ENCODE data around the gene GPR107. TPM values are rescaled to one million over a fixed set of nuclear protein-coding genes. Genes with fewer than 3 reads are reported as not detected.

Gene GPR107
- polyA plus RNA-seq, 3 donors, result 6.0 to 22.6 (median 6.0) TPM

DNA sequence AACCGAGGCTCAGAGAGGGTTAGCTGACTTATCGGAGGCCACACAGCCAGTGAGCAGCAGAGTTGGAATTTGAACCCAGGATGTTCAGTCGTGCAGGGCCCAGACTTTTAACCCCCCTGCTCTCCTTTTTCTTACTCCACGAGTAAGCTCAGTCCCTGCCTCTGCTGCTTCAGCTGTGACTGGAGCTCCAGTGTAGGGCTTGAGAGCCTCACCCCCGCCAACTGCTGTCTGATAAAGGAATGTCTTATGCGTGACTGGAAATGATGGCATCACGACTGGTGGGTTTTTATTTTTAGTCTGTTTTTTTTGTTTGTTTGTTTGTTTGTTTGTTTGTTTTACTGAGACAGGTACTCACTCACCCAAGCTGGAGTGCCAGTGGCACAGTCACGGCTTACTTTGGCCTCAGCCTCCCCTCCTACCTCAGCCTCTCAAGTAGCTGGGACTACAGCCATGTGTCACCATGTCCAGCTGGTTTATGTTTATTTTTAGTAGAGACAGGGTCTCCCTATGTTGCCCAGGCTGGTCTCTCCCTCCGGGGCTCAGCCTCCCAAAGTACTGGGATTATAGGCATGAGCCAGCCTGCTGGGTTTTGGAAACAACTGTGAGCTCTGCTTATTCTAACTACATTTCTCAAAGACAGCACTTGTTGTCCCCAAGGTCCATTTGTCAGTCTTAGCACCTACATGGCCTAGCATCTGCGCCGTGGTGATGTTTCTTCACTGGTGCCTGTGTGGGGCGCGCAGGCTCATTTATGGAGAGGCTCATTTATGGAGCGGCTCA, 66.0 kb downstream of the GPR107 start:
- H3K27me3 Mint-ChIP-seq (ENCODE audit: low read depth in 3 of 3), result peaks cover 0 to 4% (median 2%) of the 10 kb centered on the region in 3 donors
- intact Hi-C loops (cut with micrococcal nuclease), result no loop called here

GRCh38 chr9:130120299-130120587, 66.5 kb downstream of the GPR107 start:
- Mint-ChIP-seq H3K36me3 (peaks cover 74 to 94% of the 10 kb centered on the region in 2 donors), H3K4me3 (no peak overlapping the region), H3K9me3 (no peaks in the 10 kb centered on the region), H3K27me3 (ENCODE audit: low read depth in 3 of 3) (peaks cover 0 to 4% (median 2%) of the 10 kb centered on the region in 3 donors), H3K27ac (peak overlapping the region in 3 of 7 donors; percentile 11 to 63 (median 59)), H3K4me1 (no peaks in the 10 kb centered on the region)
- H3K4me2 ChIP-seq (replicated peaks; ENCODE audit: extremely low read depth, low read length, poor library complexity, severe bottlenecking), result no peak overlapping the region
- no peak overlapping the region for H3K4me3 ChIP-seq (replicated peaks in 1 of 3; ENCODE audit: low read depth in 2 of 3, low read length in 3 of 3)
- H3K27me3 ChIP-seq (ENCODE audit: control insufficient read depth in 2 of 2, insufficient read depth in 2 of 2, low read length in 2 of 2), result no peaks in the 10 kb centered on the region
- intact Hi-C loops (cut with micrococcal nuclease), result no loop called here
- H3K4me1 ChIP-seq (ENCODE audit: control insufficient read depth in 1 of 2, insufficient read depth in 2 of 2, low read length in 2 of 2), result no peaks in the 10 kb centered on the region
- H3K9me3 ChIP-seq (replicated peaks in 1 of 2; ENCODE audit: control insufficient read depth in 1 of 2, insufficient read depth in 1 of 2, low read length in 2 of 2), result no peaks in the 10 kb centered on the region
- H3K9ac ChIP-seq (ENCODE audit: insufficient read depth, low read length, poor library complexity, severe bottlenecking), result no peak overlapping the region
- no peak overlapping the region for H2AFZ ChIP-seq (ENCODE audit: insufficient read depth, low read depth, low read length, poor library complexity, severe bottlenecking)
- 96% methylated on average over 4 of the region's 6 CpGs for WGBS (ENCODE audit: insufficient coverage)
- peaks cover 57 to 96% of the 10 kb centered on the region in 2 donors for H3K36me3 ChIP-seq (replicated peaks in 1 of 2; ENCODE audit: control insufficient read depth in 1 of 2, insufficient read depth in 2 of 2, low read length in 2 of 2)
- H3K79me2 ChIP-seq (ENCODE audit: insufficient read depth, low read length), result no peaks in the 10 kb centered on the region
- H4K20me1 ChIP-seq (ENCODE audit: insufficient read depth, low read length), result peaks cover 11% of the 10 kb centered on the region
- no peak overlapping the region for H3K27ac ChIP-seq (ENCODE audit: low read depth in 1 of 2, low read length in 2 of 2)
- no peak for DNase-seq
- no peak for TF ChIP-seq CTCF (IDR thresholded peaks at IDR 0.05)

More for the DNA sequence above, 66.0 kb downstream of the GPR107 start:
- Mint-ChIP-seq H3K4me1 (no peaks in the 10 kb centered on the region), H3K4me3 (no peak overlapping the region), H3K36me3 (peaks cover 73 to 93% of the 10 kb centered on the region in 2 donors), H3K27ac (peak overlapping the region in 2 of 7 donors; percentile 11 to 63), H3K9me3 (no peaks in the 10 kb centered on the region)
- Histone ChIP-seq H3K4me2 (replicated peaks; ENCODE audit: extremely low read depth, low read length, poor library complexity, severe bottlenecking) (no peak overlapping the region), H3K9me3 (replicated peaks in 1 of 2; ENCODE audit: control insufficient read depth in 1 of 2, insufficient read depth in 1 of 2, low read length in 2 of 2) (no peaks in the 10 kb centered on the region), H3K4me1 (ENCODE audit: control insufficient read depth in 1 of 2, insufficient read depth in 2 of 2, low read length in 2 of 2) (no peaks in the 10 kb centered on the region), H3K79me2 (ENCODE audit: insufficient read depth, low read length) (no peaks in the 10 kb centered on the region), H3K36me3 (replicated peaks in 1 of 2; ENCODE audit: control insufficient read depth in 1 of 2, insufficient read depth in 2 of 2, low read length in 2 of 2) (peaks cover 55 to 96% of the 10 kb centered on the region in 2 donors), H4K20me1 (ENCODE audit: insufficient read depth, low read length) (peaks cover 11% of the 10 kb centered on the region), H3K27me3 (ENCODE audit: control insufficient read depth in 2 of 2, insufficient read depth in 2 of 2, low read length in 2 of 2) (no peaks in the 10 kb centered on the region), H3K4me3 (replicated peaks in 1 of 3; ENCODE audit: low read depth in 2 of 3, low read length in 3 of 3) (no peak overlapping the region), H3K27ac (ENCODE audit: low read depth in 1 of 2, low read length in 2 of 2) (no peak overlapping the region), H2AFZ (ENCODE audit: insufficient read depth, low read depth, low read length, poor library complexity, severe bottlenecking) (no peak overlapping the region), H3K9ac (ENCODE audit: insufficient read depth, low read length, poor library complexity, severe bottlenecking) (no peak overlapping the region)
- WGBS (ENCODE audit: insufficient coverage), result 97% methylated on average over 9 of the region's 14 CpGs
- no peak for DNase-seq
- TF ChIP-seq CTCF (IDR thresholded peaks at IDR 0.05), result no peak
